Gastrocnemius medialis (tissue), 4 donors: ENCODE data around the gene MZB1.

Source experiments
- CTCF ChIP-seq, 5 experiments: fragments of 450-650 bp in 3 of 5; fragments of 200-600 bp in 2 of 5; sonication (generic) in 2 of 5; IDR thresholded peaks in 4 of 5; conservative IDR thresholded peaks in 1 of 5; 1 replicate in 4 of 5; 2 replicates in 1 of 5; pipeline ENCODE4 v1.5.1; 2016 to 2019; ENCODE audit warnings: antibody characterized with exemption in 5 of 5, mild to moderate bottlenecking in 3 of 5, moderate library complexity in 3 of 5
- POLR2A ChIP-seq, 2 donors: fragments of 450-650 bp; IDR thresholded peaks; one replicate each; pipeline ENCODE4 v1.6.1; 2017; ENCODE audit warnings: antibody characterized with exemption in 2 of 2, mild to moderate bottlenecking in 2 of 2, moderate library complexity in 2 of 2

- TF ChIP-seq CTCF (IDR thresholded peaks at IDR 0.05 in 4 of 5, conservative IDR thresholded peaks at IDR 0.05 in 1 of 5) (no peak), POLR2A (IDR thresholded peaks at IDR 0.05) (no peak)
Measured at GRCh38 chr5:139415221-139415861, 25.6 kb upstream of the MZB1 start.
